Stomach smooth muscle (tissue), 2 donors: ENCODE results near the gene ZNF511.

Experiments used
- H3K27ac ChIP-seq: one replicate; pipeline ENCODE4 v1.7.0; 2013; ENCODE audit warnings: mild to moderate bottlenecking, low read length, inconsistent platforms
- H3K27me3 ChIP-seq, 2 donors: one replicate each; pipeline ENCODE4 v1.7.0; 2013; ENCODE audit warnings: low read length in 2 of 2; ENCODE audit not compliant: insufficient read depth in 2 of 2, control insufficient read depth in 1 of 2
- H3K36me3 ChIP-seq, 2 donors: one replicate each; pipeline ENCODE4 v1.7.0; 2013; ENCODE audit warnings: low read length in 2 of 2; ENCODE audit not compliant: control insufficient read depth in 2 of 2, insufficient read depth in 2 of 2
- H3K4me1 ChIP-seq: one replicate; pipeline ENCODE4 v1.7.0; 2013; ENCODE audit warnings: low read length; ENCODE audit not compliant: control insufficient read depth, insufficient read depth
- H3K4me3 ChIP-seq, 2 donors: one replicate each; pipeline ENCODE4 v1.7.0; 2013; ENCODE audit warnings: low read length in 2 of 2
- H3K9ac ChIP-seq, 2 donors: one replicate each; pipeline ENCODE4 v1.7.0; 2013; ENCODE audit warnings: low read length in 2 of 2, mild to moderate bottlenecking in 1 of 2
- H3K9me3 ChIP-seq, 2 donors: one replicate each; pipeline ENCODE4 v1.7.0; 2013; ENCODE audit warnings: low read length in 2 of 2; ENCODE audit not compliant: control insufficient read depth in 2 of 2
- donor health status: healthy.
- donor health status: Pancreatic carcinoma.

The ZNF511 gene

DNA sequence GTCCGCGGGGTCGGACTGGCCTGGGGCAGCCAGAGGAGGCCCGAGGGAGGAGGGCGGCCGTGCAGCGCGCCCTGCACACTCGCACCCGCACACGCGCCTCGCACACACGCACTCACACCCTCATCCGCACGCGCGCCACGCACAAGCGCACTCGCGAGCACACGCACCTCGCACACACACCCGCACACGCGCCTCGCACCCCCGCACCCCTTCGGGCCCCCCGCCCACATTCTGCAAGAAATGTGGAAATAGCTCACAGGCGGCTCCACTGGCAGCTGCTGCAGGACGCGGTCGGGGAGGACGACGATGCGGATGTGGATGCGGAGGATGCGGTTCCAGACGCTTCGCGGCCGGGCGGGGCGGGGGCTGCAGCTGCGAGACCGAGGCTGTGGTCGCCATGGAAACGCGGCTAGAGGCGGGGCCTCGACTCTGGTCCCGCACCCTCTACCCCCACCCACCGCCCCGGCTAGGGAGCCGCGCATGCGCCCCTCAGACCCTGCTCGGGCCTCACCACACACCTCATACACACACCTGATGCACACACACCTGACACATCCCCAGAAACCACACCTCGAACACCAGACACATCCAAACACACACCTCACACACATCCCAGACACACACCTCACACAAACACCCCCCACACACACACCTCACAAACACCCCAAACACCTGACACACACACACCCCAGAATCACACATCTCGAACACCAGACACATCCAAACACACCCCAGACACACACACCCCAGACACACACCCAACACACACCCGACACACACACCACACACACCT, 28.1 kb downstream of the ZNF511 start, which contains the start of gene CALY:
Gene CALY (minus strand): TSS at position 320 of the 793 bp plus-strand sequence. CDS start 7,907 bp downstream, outside the sequence.
- Histone ChIP-seq H3K9me3 (no peaks in the 10 kb centered on the region), H3K4me1 (peaks cover 21% of the 10 kb centered on the region), H3K27ac (no peak within 1 kb of the TSS), H3K36me3 (no peaks in the 10 kb centered on the region), H3K9ac (no peak within 1 kb of the TSS), H3K27me3 (peaks cover 58 to 62% of the 10 kb centered on the region in 2 donors), H3K4me3 (peak within 1 kb of the TSS; percentile 49 to 63)

- Histone ChIP-seq H3K27ac (no peak overlapping the region), H3K4me3 (no peak overlapping the region), H3K27me3 (peaks cover 54 to 56% of the 10 kb centered on the region in 2 donors)
Observed at GRCh38 chr10:133337370-133337725, 28.6 kb downstream of the ZNF511 start.

DNA sequence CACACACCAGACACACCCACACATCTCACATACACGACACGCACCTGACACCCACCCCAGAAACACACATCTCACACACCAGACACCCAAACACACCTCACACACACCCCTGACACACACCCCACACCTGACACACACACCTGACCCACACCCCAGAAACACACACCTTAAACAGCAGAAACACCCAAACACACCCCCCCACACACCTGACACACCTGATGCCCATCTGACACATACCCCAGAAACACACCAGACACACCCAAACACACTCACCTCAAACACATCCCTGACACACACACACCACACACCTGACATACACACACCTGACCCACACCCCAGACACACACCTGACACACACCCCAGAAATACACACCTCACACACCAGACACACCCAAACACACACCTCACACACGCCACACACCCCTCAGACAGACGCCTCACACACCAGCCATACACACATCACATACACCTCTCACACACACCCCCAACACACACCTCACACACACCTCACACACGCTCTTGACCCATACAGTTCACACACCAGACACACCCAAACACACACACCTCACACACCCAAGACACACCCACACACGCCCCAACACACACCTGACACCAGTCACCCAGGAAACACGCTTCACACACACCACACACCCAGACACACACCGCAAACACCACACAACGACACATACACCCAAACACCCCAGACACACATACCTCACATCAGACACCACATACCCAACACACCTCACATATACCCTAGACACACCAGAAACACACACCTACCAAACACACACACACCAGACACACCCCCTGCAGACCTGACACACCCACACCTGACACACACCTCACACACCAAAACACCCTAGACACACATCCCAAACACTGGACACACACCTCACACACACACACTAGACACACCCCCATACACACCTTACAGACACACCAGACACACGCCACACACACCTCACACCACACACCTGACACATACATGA, 29.7 kb downstream of the ZNF511 start:
- Histone ChIP-seq H3K9me3 (no peaks in the 10 kb centered on the region), H3K36me3 (no peaks in the 10 kb centered on the region), H3K4me1 (peaks cover 21% of the 10 kb centered on the region), H3K27me3 (peaks cover 46 to 54% of the 10 kb centered on the region in 2 donors), H3K4me3 (no peak overlapping the region), H3K9ac (no peak overlapping the region), H3K27ac (no peak overlapping the region)

More at GRCh38 chr10:133337370-133337725, 28.6 kb downstream of the ZNF511 start:
- no peak overlapping the region for H3K9ac ChIP-seq
- peaks cover 21% of the 10 kb centered on the region for H3K4me1 ChIP-seq
- no peaks in the 10 kb centered on the region for H3K36me3 ChIP-seq
- H3K9me3 ChIP-seq: no peaks in the 10 kb centered on the region

GRCh38 chr10:133339708-133340380, 31.1 kb downstream of the ZNF511 start:
- Histone ChIP-seq H3K4me3 (no peak overlapping the region), H3K9me3 (no peaks in the 10 kb centered on the region), H3K27ac (no peak overlapping the region), H3K36me3 (no peaks in the 10 kb centered on the region), H3K27me3 (peaks cover 39 to 49% of the 10 kb centered on the region in 2 donors), H3K4me1 (peaks cover 18% of the 10 kb centered on the region), H3K9ac (no peak overlapping the region)

- Histone ChIP-seq H3K27ac (no peak overlapping the region), H3K9me3 (no peaks in the 10 kb centered on the region), H3K36me3 (no peaks in the 10 kb centered on the region), H3K27me3 (peaks cover 18 to 41% of the 10 kb centered on the region in 2 donors), H3K9ac (no peak overlapping the region), H3K4me1 (no peaks in the 10 kb centered on the region), H3K4me3 (no peak overlapping the region)
Observed at GRCh38 chr10:133341983-133342382, 33.3 kb downstream of the ZNF511 start.

GRCh38 chr10:133342942-133343341, 34.2 kb downstream of the ZNF511 start:
- Histone ChIP-seq H3K27ac (no peak overlapping the region), H3K27me3 (peaks cover 11 to 33% of the 10 kb centered on the region in 2 donors), H3K36me3 (no peaks in the 10 kb centered on the region), H3K4me3 (no peak overlapping the region), H3K9me3 (no peaks in the 10 kb centered on the region), H3K9ac (no peak overlapping the region), H3K4me1 (no peaks in the 10 kb centered on the region)

DNA sequence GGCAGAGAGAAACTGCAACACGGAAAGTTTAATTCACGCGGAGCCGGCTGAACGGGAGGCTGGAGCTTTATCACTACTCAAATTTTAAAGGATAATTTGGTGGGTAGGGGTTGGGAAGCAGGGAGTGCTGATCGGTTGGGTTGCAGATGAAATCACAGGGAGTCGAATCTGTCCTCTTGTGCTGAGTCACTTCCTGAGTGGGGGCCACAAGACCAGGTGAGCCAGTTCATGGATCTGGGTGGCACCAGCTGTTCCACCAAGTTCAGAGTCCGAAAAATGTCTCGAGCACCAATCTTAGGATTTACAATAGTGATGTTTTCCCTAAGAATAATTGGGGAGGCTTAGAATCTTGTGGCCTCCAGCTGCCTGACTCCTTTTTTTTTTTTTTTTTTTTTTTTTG, 34.8 kb downstream of the ZNF511 start:
- Histone ChIP-seq H3K9ac (no peak overlapping the region), H3K27me3 (peaks cover 14 to 30% of the 10 kb centered on the region in 2 donors), H3K4me3 (no peak overlapping the region), H3K4me1 (no peaks in the 10 kb centered on the region), H3K9me3 (no peaks in the 10 kb centered on the region), H3K27ac (no peak overlapping the region), H3K36me3 (no peaks in the 10 kb centered on the region)

- Histone ChIP-seq H3K9me3 (no peaks in the 10 kb centered on the region), H3K4me1 (no peaks in the 10 kb centered on the region), H3K27ac (no peak overlapping the region), H3K27me3 (peaks cover 13 to 25% of the 10 kb centered on the region in 2 donors), H3K36me3 (no peaks in the 10 kb centered on the region), H3K4me3 (no peak overlapping the region), H3K9ac (no peak overlapping the region)
Observed at GRCh38 chr10:133344236-133344635, 35.5 kb downstream of the ZNF511 start.

DNA sequence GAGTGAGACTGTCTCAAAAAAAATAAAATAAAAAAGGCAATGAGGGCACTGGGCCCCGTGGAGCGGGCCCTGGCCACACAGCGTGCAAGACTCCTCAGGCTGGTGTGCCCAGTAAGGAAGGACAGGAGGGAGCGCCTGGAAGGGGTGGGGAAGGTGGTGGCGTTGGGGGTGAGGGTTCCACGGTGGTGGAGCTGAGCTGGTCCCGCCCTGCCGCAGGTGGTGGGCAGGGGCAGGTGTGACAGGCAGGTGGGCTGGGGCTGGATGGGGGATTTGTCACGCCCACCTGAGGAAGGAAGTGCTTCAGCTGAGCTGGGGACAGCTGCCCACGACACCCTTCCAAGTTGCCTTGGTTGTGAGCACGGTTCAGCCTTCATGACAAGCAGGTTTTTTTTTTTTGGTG, 37.7 kb downstream of the ZNF511 start:
- no peak overlapping the region for H3K27ac ChIP-seq
- H3K9ac ChIP-seq: no peak overlapping the region
- H3K4me3 ChIP-seq: no peak overlapping the region
- no peaks in the 10 kb centered on the region for H3K4me1 ChIP-seq
- no peaks in the 10 kb centered on the region for H3K9me3 ChIP-seq
- H3K36me3 ChIP-seq: no peaks in the 10 kb centered on the region
- peaks cover 8 to 17% of the 10 kb centered on the region in 2 donors for H3K27me3 ChIP-seq
